H1 (cell line): ENCODE results near the gene ZC2HC1C. TPM values are rescaled to one million over a fixed set of nuclear protein-coding genes. Genes with fewer than 3 reads are reported as not detected.

ENCODE experiments used
- CTCF ChIA-PET: fragments of 300-600 bp; sonication (Branson Sonifier 250); formaldehyde crosslinking; loops from one replicate; lab custom pipeline; 2021; ENCODE audit not compliant: partially characterized antibody; lab: Charles Lee
- POLR2A ChIA-PET: fragments of 300-600 bp; sonication (Branson Sonifier 250); formaldehyde crosslinking; loops from one replicate; lab custom pipeline; 2021; ENCODE audit warnings: inconsistent platforms; ENCODE audit not compliant: partially characterized antibody; lab: Charles Lee
- DNase-seq, 2 experiments: peaks; one replicate each; pipeline versions ENCODE4 v3.0.0 to v3.0.0-alpha.2; 2010 to 2022; ENCODE audit warnings: low spot score in 2 of 2, low read depth in 1 of 2, mixed read lengths in 1 of 2
- FAIRE-seq: peaks from 2 replicates; lab custom pipeline; 2011; peaks lifted over from hg19 to GRCh38; lab: Jason Lieb, UNC
- H2AFZ ChIP-seq: 2 replicates; pipeline ENCODE4 v1.8.1; 2012; ENCODE audit warnings: low read length, inconsistent platforms
- H2AK5ac ChIP-seq: 2 replicates; pipeline ENCODE4 v1.6.1; 2013; ENCODE audit warnings: low read depth, low read length
- H2BK120ac ChIP-seq: replicated peaks from 2 replicates; pipeline ENCODE3; 2013; ENCODE audit warnings: low read depth, low read length, inconsistent platforms
- H2BK12ac ChIP-seq: 2 replicates; pipeline ENCODE4 v1.6.1; 2013; ENCODE audit warnings: low read depth, low read length
- H2BK15ac ChIP-seq: 2 replicates; pipeline ENCODE4 v1.6.1; 2013; ENCODE audit warnings: low read length
- H2BK20ac ChIP-seq: 2 replicates; pipeline ENCODE4 v1.6.1; 2013; ENCODE audit warnings: low read length
- H2BK5ac ChIP-seq: 2 replicates; pipeline ENCODE4 v1.6.1; 2013; ENCODE audit warnings: low read depth, low read length
- H3K14ac ChIP-seq: 2 replicates; pipeline ENCODE4 v1.6.1; 2013; ENCODE audit warnings: inconsistent platforms; ENCODE audit not compliant: insufficient read length
- H3K18ac ChIP-seq: 2 replicates; pipeline ENCODE4 v1.6.1; 2013; ENCODE audit warnings: low read length; ENCODE audit errors: extremely low read depth
- H3K23ac ChIP-seq: 2 replicates; pipeline ENCODE4 v1.6.1; 2013; ENCODE audit warnings: inconsistent platforms; ENCODE audit not compliant: insufficient read length
- H3K23me2 ChIP-seq: 2 replicates; pipeline ENCODE4 v1.6.1; 2013; ENCODE audit warnings: low read depth, low read length
- H3K27ac ChIP-seq: 2 replicates; pipeline ENCODE4 v1.6.1; 2011; ENCODE audit warnings: low read depth, low read length, inconsistent platforms
- H3K27me3 ChIP-seq, 4 experiments: replicated peaks in 1 of 4; 1 replicate in 1 of 4; 2 replicates in 3 of 4; pipeline versions ENCODE4 v1.6.1 to v1.8.1; 2011 to 2013; ENCODE audit warnings: low read length in 3 of 4, mild to moderate bottlenecking in 3 of 4, inconsistent platforms in 2 of 4, mixed read lengths in 2 of 4, moderate library complexity in 1 of 4; ENCODE audit not compliant: control insufficient read depth in 3 of 4, insufficient read depth in 3 of 4; ENCODE audit errors: extremely low read depth in 1 of 4
- H3K36me3 ChIP-seq, 4 experiments: 2 replicates each; pipeline versions ENCODE4 v1.6.1 to v1.8.1; 2011 to 2013; ENCODE audit warnings: mild to moderate bottlenecking in 4 of 4, low read length in 3 of 4, moderate library complexity in 2 of 4, control low read depth in 1 of 4, inconsistent platforms in 1 of 4; ENCODE audit not compliant: insufficient read depth in 4 of 4, control insufficient read depth in 2 of 4
- H3K4ac ChIP-seq: replicated peaks from 2 replicates; pipeline ENCODE3; 2013; ENCODE audit warnings: low read length, low read depth, mixed read lengths, inconsistent platforms; ENCODE audit not compliant: insufficient read length
- H3K4me1 ChIP-seq, 4 experiments: replicated peaks in 1 of 4; 1 replicate in 1 of 4; 2 replicates in 3 of 4; pipeline versions ENCODE4 v1.6.1 to v1.8.1; 2011 to 2013; ENCODE audit warnings: low read length in 3 of 4, inconsistent platforms in 2 of 4, mixed read lengths in 1 of 4; ENCODE audit not compliant: insufficient read depth in 4 of 4, control insufficient read depth in 3 of 4
- H3K4me2 ChIP-seq, 2 experiments: 2 replicates each; pipeline versions ENCODE4 v1.6.1 to v1.8.1; 2011 to 2013; ENCODE audit warnings: low read depth in 2 of 2, low read length in 2 of 2, control low read depth in 1 of 2, inconsistent platforms in 1 of 2, mild to moderate bottlenecking in 1 of 2; ENCODE audit not compliant: insufficient read depth in 1 of 2
- H3K4me3 ChIP-seq, 4 experiments: fragments of 200-600, 300-600 bp in 1 of 4; sonication (generic), shearing (Covaris generic), sonication (Bioruptor Twin) in 1 of 4; 2 replicates each; pipeline versions ENCODE4 v1.5.1 to v1.8.1; 2011 to 2016; ENCODE audit warnings: low read length in 4 of 4, low read depth in 3 of 4, control low read depth in 2 of 4, inconsistent platforms in 2 of 4, mild to moderate bottlenecking in 2 of 4, mixed read lengths in 1 of 4, moderate library complexity in 1 of 4; ENCODE audit not compliant: insufficient read depth in 2 of 4; ENCODE audit errors: extremely low read depth in 1 of 4
- H3K56ac ChIP-seq: replicated peaks from 2 replicates; pipeline ENCODE3; 2013; ENCODE audit warnings: low read depth, mild to moderate bottlenecking, mixed read lengths, low read length, inconsistent platforms; ENCODE audit not compliant: insufficient read length
- H3K79me1 ChIP-seq: 2 replicates; pipeline ENCODE4 v1.6.1; 2013; ENCODE audit warnings: low read depth, low read length, control low read depth
- H3K79me2 ChIP-seq, 2 experiments: 2 replicates each; pipeline versions ENCODE4 v1.6.1 to v1.8.1; 2012 to 2013; ENCODE audit warnings: low read length in 2 of 2, mild to moderate bottlenecking in 2 of 2, inconsistent platforms in 1 of 2; ENCODE audit not compliant: insufficient read depth in 2 of 2, control insufficient read depth in 1 of 2
- H3K9ac ChIP-seq, 4 experiments: replicated peaks in 1 of 4; 1 replicate in 1 of 4; 2 replicates in 3 of 4; pipeline versions ENCODE4 v1.6.1 to v1.8.1; 2011 to 2013; ENCODE audit warnings: low read depth in 3 of 4, low read length in 3 of 4, control low read depth in 2 of 4, mild to moderate bottlenecking in 2 of 4, moderate library complexity in 2 of 4, inconsistent platforms in 1 of 4; ENCODE audit errors: extremely low read depth in 1 of 4
- H3K9me3 ChIP-seq, 2 experiments: 2 replicates each; pipeline versions ENCODE4 v1.6.1 to v1.8.1; 2012 to 2013; ENCODE audit warnings: mild to moderate bottlenecking in 2 of 2, moderate library complexity in 2 of 2, control low read depth in 1 of 2, inconsistent platforms in 1 of 2, low read depth in 1 of 2, low read length in 1 of 2, mixed read lengths in 1 of 2; ENCODE audit not compliant: insufficient read depth in 2 of 2
- H4K20me1 ChIP-seq, 2 experiments: replicated peaks in 1 of 2; 2 replicates each; pipeline versions ENCODE3 to v1.8.1; 2011 to 2013; ENCODE audit warnings: inconsistent platforms in 2 of 2, low read length in 2 of 2, mild to moderate bottlenecking in 1 of 2; ENCODE audit not compliant: insufficient read depth in 2 of 2, control insufficient read depth in 1 of 2
- H4K5ac ChIP-seq: 2 replicates; pipeline ENCODE4 v1.6.1; 2013; ENCODE audit warnings: low read length, low read depth, mixed read lengths, inconsistent platforms; ENCODE audit not compliant: insufficient read length
- H4K8ac ChIP-seq: 2 replicates; pipeline ENCODE4 v1.8.0; 2013; ENCODE audit warnings: mild to moderate bottlenecking, moderate library complexity, low read length, inconsistent platforms; ENCODE audit not compliant: insufficient read depth; ENCODE audit errors: extremely low read depth
- H4K91ac ChIP-seq: replicated peaks from 2 replicates; pipeline ENCODE3; 2013; ENCODE audit warnings: low read length, mixed read lengths, inconsistent platforms; ENCODE audit not compliant: insufficient read length
- CREB1 ChIP-seq: IDR thresholded peaks from 2 replicates; pipeline ENCODE4 v1.6.1; 2012; ENCODE audit warnings: inconsistent platforms
- EZH2 ChIP-seq: fragments of 200-600 bp; sonication (generic); IDR thresholded peaks from 2 replicates; pipeline ENCODE4 v1.7.1; 2012; ENCODE audit warnings: low read depth, mild to moderate bottlenecking, moderate library complexity, low read length, inconsistent platforms; ENCODE audit not compliant: severe bottlenecking
- SRF ChIP-seq: IDR thresholded peaks from 2 replicates; pipeline ENCODE4 v1.6.1; 2011; ENCODE audit warnings: mild to moderate bottlenecking, low read depth, low read length, moderate library complexity
- TAF1 ChIP-seq: IDR thresholded peaks from 2 replicates; pipeline ENCODE4 v1.6.1; 2011; ENCODE audit warnings: mild to moderate bottlenecking, low read depth, low read length
- TCF12 ChIP-seq: IDR thresholded peaks from 2 replicates; pipeline ENCODE4 v1.6.1; 2011; ENCODE audit warnings: low read depth, mild to moderate bottlenecking, low read length
- TEAD4 ChIP-seq: IDR thresholded peaks from 2 replicates; pipeline ENCODE4 v1.6.1; 2012; ENCODE audit warnings: low read depth, low read length, inconsistent platforms, mixed read lengths
- USF2 ChIP-seq: IDR thresholded peaks from 2 replicates; pipeline ENCODE4 v1.6.1; 2011; ENCODE audit warnings: low read length, improper control_type of control experiment
- WGBS, 2 experiments: shearing (Covaris generic) in 1 of 2; methylation state at CpG; one replicate each; pipeline versions ENCODE4 v1.1.6 to v1.1.7; 2013 to 2015; ENCODE audit warnings: low lambda C conversion rate in 2 of 2, mixed read lengths in 2 of 2, inconsistent platforms in 1 of 2, low coverage in 1 of 2, missing lambda C conversion rate in 1 of 2; ENCODE audit not compliant: insufficient replicate concordance in 2 of 2, insufficient coverage in 1 of 2, insufficient read length in 1 of 2; ENCODE audit errors: extremely low coverage in 1 of 2, missing lambda C conversion rate in 1 of 2; 5-methylcytosine and 5-hydroxymethylcytosine counted together
- polyA plus RNA-seq, 7 experiments: library from polyadenylated mRNA; depleted of rRNA in 3 of 7; stranded (reverse) in 5 of 7; unstranded in 2 of 7; fragments of >200 nt in 5 of 7; fragments of 200-250 nt in 2 of 7; gene quantifications; 1 replicate in 5 of 7; 2 replicates in 1 of 7; 4 replicates in 1 of 7; pipeline versions ENCODE4 v1.2.1 to v1.2.3, GENCODE V29; 2011 to 2013; ENCODE audit warnings: missing spikeins in 2 of 7, mixed read lengths in 2 of 7
- total RNA-seq: library from RNA; stranded (reverse); fragmentation: NEBNext Ultra II Directional; extraction: Animal tissue kit (Norgen Biotek cat#: 25700); gene quantifications from 2 replicates; pipeline ENCODE4 v1.2.1, GENCODE V29; 2021

ZC2HC1C gene
- total and polyA plus RNA-seq, 2 of the 8 experiments (the other 6 are each of a cell fraction or from before 2014, with no cell fraction given): 0.57 to 1.2 TPM

- H3K4me2 ChIP-seq: no peak overlapping the region
- H2BK5ac ChIP-seq: no peak overlapping the region
- no peak overlapping the region for H4K91ac ChIP-seq
- H3K36me3 ChIP-seq: peaks cover 0 to 22% (median 1%) of the 10 kb centered on the region in 4 experiments; a peak in 5 of 8 replicates
- ChIA-PET POLR2A (interaction anchor here (1.2 kb wide), 1 partner anchor 10 kb away, joined by 3 read pairs; no protein-coding TSS in a partner anchor), CTCF (interaction anchor here (0.6 to 2.6 kb wide), 4 partner anchors 46 to 135 kb away, joined by 3 to 13 read pairs (median 6); no protein-coding TSS in a partner anchor)
- H2AFZ ChIP-seq: no peak overlapping the region
- no peak for DNase-seq
- no peak overlapping the region for H4K5ac ChIP-seq
- no peak for TF ChIP-seq CREB1
- TF ChIP-seq USF2: no peak
- TF ChIP-seq TEAD4: no peak
- TF ChIP-seq TAF1: no peak
- no peak for TF ChIP-seq SRF
- TF ChIP-seq EZH2: no peak
- TF ChIP-seq TCF12: no peak
- H3K27ac ChIP-seq: no peak overlapping the region
- H2BK120ac ChIP-seq: no peak overlapping the region
- no peaks in the 10 kb centered on the region for H3K79me1 ChIP-seq
- H2AK5ac ChIP-seq: no peak overlapping the region
- H3K9me3 ChIP-seq: no peaks in the 10 kb centered on the region
- FAIRE-seq: no peak
- no peak overlapping the region for H3K4ac ChIP-seq
- no peak overlapping the region for H3K18ac ChIP-seq
- no peak overlapping the region for H3K56ac ChIP-seq
- H4K20me1 ChIP-seq: no peaks in the 10 kb centered on the region
- 90% methylated on average over 4 of the region's 4 CpGs; no CpG with 5 or more reads in 1 of the 2 experiments for WGBS, 2 experiments
- H2BK12ac ChIP-seq: no peak overlapping the region
- H3K79me2 ChIP-seq: no peaks in the 10 kb centered on the region
- H3K27me3 ChIP-seq: no peaks in the 10 kb centered on the region
- no peak overlapping the region for H2BK20ac ChIP-seq
- H3K23ac ChIP-seq: no peak overlapping the region
- no peak overlapping the region for H3K14ac ChIP-seq
- no peaks in the 10 kb centered on the region for H3K23me2 ChIP-seq
- H2BK15ac ChIP-seq: no peak overlapping the region
- no peak overlapping the region for H3K9ac ChIP-seq
- H4K8ac ChIP-seq: no peak overlapping the region
- no peak overlapping the region for H3K4me3 ChIP-seq
- H3K4me1 ChIP-seq: no peaks in the 10 kb centered on the region
These were observed 27.8 kb upstream of the ZC2HC1C start for GRCh38 chr14:75041613-75042012.
